Activated CD4-positive, alpha-beta T cell treated with anti-CD3 and anti-CD28 coated beads, Interleukin-2, Interleukin-6, amounts not matched to agents 100 ng/mL and 50 ng/mL, durations not matched to agents 16 hours and 8 hours (primary cell): Measurements from ENCODE around the gene FKBP9.
"Not testable (repeated sequence)": the region's sequence is repeated elsewhere in the genome, so short reads cannot be mapped to it uniquely, and the experiment has no call there.

Experiments used
- DNase-seq: peaks from one replicate; pipeline ENCODE4 v3.0.0-alpha.2; 2020

The FKBP9 gene

DNA sequence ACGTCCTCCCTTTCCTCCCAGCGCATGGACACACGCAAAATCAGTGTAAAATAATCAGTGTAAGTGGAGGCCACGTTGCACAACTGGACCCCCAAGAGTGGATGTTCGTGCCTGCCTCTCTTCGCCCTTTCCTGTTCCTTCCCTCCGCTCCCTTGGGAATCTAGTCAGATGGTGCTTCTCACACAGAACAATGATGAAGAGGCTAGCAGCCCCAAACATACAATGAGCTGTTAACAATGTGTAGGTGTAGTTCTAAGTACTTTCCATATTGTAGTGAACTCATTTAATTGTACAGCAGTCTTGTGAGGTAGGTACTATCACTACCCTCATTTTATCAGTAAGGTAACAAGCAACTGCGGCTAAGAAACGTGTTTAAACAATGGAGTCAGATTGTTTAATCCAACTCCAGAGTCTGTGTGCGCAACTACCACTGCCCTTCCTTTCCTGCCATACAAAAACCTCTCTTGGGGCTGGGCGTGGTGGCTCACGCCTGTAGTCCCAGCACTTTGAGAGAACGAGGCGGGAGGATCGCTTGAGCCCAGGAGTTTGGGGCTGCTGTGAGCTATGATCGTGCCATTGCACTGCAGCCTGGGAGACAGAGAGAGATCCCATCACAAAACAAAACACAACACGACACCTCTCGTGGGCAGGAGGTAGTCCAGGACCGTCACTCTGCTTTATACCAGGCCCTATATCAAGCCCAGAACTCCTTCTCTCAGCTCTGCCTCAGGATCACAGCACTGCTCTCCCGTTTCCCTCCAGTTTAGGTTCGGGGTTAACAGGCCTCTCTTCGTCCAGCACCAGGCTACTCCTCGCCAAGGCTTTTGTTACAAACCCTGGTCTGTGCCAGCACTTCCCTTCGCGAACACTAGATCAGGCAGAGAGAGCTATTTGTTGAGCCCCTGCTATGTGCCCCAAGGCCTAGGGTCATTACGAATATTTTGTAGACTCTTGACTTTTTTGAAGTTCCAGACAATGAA, 1.1 kb downstream of the FKBP9 start:
- DNase-seq: no peak

DNA sequence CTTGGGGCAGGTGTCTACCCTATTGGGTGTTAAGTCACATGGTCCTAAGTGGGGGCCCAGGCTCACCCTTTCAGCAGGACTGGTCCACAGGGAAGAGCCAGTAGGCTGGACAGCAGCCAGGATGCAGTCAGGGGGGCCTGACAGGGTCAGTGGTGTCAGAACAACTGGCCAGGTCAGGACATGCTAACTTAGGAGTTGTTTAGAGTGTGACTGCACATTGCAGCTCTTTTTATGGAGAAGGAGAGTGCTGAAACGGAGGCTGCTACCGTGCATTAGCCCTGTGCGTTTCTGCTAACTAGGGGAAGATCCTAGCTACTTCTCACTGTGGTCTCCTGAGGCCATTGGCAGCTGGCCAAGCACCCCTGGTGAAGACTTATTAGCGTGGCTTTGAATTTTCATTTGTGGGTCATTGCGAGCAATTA, 6.7 kb downstream of the FKBP9 start:
- not testable (repeated sequence) for DNase-seq

DNA sequence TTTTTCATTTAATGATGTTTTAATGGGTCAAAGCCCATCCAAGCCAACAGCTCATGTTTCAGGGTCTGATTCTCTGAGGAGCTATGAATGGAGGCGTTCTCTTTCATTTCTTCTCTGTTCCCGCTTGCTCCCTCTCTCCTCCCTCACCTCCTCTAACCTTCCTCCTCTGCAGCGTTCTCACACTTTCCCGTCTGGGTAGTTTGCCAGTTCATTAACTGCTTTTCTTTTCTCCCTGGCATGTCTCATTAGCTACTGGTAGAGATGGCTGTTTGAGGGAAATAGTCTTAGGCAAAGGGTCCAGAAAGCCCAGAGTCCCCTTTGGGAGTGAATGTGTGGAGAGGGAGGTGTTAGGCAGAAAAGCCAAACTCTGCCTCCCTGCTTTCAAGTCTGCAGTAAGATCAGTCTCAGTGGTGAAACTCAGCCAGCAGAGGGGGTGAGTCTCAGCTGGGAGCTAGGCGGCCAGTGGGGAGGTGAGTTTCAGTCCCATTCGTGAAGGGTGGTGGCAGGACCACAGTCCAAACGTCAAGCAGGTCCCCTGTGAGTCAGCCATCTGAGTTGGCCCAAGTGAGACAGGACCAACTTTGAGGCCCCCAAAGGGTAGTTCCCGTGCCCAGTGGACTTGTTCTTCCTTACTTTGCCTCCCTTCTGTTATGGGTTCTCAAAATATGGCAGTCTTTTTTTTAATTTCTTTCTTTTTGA, 7.4 kb downstream of the FKBP9 start:
- not testable (repeated sequence) for DNase-seq

DNA sequence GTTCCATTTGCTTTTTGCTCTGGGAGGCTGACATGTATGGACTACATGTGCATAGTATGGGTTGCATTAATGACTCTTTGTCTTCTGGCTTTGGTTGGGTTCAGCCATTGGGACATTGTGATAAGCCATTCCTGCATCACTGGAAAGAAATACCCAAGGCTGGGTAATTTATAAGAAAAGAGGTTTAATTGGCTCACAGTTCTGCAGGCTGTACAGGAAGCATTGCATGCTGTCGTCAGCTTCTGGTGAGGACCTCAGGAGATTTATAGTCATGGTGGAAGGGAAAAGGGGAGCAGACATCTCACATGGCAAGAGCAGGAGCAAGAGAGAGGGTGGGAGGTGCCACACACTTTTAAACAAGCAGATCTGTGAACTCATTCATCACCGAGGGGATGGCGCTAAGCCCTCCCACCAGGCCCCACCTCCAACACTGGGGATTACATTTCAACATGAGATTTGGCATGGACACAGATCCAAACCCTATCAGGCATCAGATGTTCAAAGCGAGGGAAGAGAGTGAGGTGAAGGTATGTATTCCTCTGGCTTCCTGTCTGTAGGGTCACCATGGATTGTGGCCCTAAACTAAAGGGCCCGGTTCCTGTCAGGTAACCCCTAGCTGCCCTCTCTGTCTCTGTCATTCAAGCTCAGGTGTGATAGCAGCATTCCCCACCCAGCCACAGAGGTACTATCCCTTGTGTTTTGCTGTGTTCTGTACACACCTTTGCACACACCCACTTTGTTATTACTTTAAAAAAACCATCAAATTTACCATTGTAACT, 9.4 kb downstream of the FKBP9 start:
- DNase-seq: not testable (repeated sequence)

DNA sequence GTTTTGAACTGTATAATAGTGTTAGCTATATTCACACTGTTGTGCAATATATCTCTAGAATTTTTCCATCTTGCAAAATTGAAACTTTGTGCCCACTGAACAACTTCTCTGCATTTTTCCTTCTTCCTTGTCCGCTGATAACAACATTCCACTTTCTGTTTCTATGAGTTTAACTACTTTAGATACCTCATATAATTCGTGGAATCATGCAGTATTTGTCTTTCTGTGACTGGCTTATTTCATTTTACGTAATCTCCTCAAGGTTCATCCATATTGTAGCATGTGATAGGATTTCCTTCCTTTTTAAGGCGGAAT, 10.0 kb downstream of the FKBP9 start:
- not testable (repeated sequence) for DNase-seq

- DNase-seq: not testable (repeated sequence)
Measured at GRCh38 chr7:32971967-32972366, 14.7 kb downstream of the FKBP9 start.

DNA sequence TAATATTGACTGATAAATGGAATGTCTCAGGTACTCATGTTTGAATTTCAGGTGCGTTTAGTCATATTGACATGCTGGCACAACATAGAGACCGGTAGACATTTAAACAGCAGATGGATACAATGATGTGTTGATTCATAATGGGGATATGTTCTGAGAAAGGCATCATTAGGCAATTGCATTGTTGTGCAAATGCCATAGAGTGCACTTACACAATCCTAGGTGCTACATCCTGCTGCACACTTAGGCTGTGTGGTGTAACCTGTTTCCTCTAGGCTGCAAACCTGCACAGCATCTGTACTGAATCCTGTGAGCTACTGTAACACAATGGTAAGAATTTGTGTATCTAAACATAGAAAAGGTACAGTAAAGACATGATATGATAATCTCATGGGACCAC, 19.9 kb downstream of the FKBP9 start:
- DNase-seq: not testable (repeated sequence)

- DNase-seq: not testable (repeated sequence)
Measured at GRCh38 chr7:32979246-32979645, 22.0 kb downstream of the FKBP9 start.

DNA sequence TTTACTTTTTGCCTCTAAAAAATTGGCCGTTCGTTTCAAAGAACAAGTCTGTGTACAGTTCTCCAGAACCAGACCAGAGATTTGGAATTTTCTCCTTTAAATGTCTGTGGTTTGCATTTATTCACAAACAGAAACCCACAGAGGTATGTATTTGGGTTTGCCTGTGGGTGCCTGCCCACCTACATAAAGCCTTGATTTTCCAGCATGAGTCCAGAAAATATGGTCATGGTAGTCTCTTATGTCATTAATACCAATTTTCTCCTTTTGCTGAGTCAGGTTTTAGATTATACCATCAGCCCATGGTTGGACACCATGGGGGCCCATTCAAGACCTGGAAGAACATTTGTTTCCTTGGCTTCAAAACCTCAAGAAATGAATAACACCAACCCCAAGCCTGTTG, 22.7 kb downstream of the FKBP9 start:
- not testable (repeated sequence) for DNase-seq

DNA sequence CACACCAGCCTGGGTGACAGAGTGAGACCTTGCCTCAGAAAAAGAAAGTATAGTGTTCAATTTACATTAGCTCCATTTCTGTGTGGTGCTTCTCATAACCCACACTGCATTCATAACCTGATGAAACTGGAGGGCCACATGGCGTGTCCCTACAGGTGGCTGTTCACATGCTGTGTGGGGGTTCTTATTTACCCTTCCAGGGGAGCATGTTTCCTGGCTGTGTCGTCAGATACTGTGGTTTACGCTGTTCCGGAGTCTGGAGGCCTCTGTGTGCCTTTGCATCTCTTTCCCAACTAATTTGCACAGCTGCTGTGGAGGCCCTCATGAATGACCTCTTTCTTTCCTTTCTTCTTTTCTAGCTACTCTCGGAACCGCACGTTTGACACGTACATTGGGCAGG, 30.9 kb downstream of the FKBP9 start:
- not testable (repeated sequence) for DNase-seq

- DNase-seq: not testable (repeated sequence)
Measured at GRCh38 chr7:32991068-32991585, 33.9 kb downstream of the FKBP9 start.

GRCh38 chr7:32991975-32992700, 34.9 kb downstream of the FKBP9 start:
- not testable (repeated sequence) for DNase-seq

GRCh38 chr7:32992750-32993149, 35.5 kb downstream of the FKBP9 start:
- not testable (repeated sequence) for DNase-seq

DNA sequence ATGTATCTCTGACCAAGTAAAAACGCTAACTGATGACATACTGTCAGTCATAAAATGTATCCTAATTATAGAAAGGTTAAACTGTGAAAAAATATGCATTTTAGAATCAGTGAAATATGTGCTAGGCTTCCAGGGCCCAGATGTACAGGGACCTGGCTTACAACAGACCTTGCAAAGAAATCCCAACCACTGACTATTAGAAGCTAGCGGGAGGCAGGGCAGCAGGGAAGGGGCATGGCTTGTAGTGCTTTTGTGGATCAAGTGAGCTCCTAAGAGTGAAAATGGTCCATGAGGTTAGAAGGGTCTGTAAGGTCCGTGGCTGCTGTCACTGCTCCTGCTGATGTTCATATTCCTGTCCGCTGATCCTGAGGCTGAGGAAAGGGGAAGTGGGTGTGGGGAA, 40.7 kb downstream of the FKBP9 start:
- not testable (repeated sequence) for DNase-seq

GRCh38 chr7:32998361-32999171, 41.3 kb downstream of the FKBP9 start:
- DNase-seq: not testable (repeated sequence)

DNA sequence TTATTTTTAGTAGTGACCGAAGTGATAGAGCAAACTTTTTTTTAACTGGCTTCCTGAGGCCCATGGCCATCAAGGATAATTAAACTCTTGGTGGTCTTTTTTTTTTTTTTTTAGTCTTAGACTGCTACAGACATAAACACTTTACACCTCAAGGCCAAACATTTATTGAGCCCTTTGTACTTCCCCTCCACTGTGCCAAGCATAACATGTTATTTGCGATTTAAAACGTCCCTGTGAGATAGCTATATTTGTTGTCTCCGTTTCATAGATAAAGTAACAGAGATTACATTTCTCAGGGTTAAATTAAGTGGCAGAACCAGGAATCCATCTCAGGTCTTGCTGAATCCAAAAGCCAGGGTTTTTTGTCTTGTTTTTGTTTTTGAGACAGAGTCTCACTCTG, 42.1 kb downstream of the FKBP9 start:
- not testable (repeated sequence) for DNase-seq

- DNase-seq: not testable (repeated sequence)
Measured at GRCh38 chr7:33003111-33003510, 45.9 kb downstream of the FKBP9 start.

DNA sequence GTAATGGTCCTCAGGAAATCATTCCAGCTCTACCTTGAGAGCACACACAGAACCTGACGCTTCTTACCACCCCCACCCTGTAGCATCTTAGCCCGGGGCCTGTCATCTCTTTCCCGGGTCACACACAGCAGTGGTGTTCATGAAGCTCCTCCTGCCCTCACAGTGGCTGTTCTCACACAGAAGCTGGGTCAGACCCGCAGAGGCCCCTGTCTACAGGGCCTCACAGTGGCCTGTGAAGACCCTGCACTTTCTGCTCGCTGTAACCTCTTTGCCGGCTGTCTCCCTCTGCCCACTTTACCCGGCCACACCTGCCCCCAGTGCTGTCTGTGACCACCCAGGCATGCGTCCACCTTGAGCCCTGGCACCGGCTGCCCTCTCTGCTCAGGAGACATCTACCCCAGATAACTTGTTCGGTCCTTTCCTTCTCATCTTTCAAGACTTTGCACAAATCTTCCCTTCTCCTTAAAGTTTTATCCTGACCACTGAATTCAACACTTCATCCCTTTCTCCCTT, 46.9 kb downstream of the FKBP9 start:
- not testable (repeated sequence) for DNase-seq

GRCh38 chr7:33005193-33005592, 48.0 kb downstream of the FKBP9 start:
- not testable (repeated sequence) for DNase-seq

- not testable (repeated sequence) for DNase-seq
Measured at GRCh38 chr7:33005690-33006089, 48.5 kb downstream of the FKBP9 start.

DNA sequence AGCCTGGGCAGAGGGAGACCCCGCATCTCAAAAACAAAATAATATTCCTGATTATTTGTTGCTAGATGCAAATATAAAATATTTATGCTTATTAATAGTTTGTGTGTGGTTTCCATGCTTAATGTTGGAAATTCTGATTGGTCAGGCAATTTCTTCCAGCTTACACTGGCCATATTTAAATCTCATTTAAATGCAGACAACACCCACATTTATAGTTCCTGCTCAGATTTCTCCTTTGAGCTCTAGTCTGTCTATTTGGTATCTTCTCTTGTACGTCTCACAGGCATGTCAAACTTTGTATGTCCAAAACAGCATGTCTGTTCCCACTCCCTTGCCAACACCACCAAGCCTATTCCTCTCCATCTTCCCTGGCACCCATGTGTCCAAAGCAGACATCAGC, 52.5 kb downstream of the FKBP9 start:
- DNase-seq: no peak
